GM12874 (cell line): ENCODE data around the gene USH1C.

Experiments used
- CTCF ChIP-seq: IDR thresholded peaks from 2 replicates; pipeline ENCODE4 v1.5.1; 2011; ENCODE audit warnings: low read depth, mild to moderate bottlenecking, control low read depth, low read length, moderate library complexity; ENCODE audit not compliant: insufficient read depth

The USH1C gene

DNA sequence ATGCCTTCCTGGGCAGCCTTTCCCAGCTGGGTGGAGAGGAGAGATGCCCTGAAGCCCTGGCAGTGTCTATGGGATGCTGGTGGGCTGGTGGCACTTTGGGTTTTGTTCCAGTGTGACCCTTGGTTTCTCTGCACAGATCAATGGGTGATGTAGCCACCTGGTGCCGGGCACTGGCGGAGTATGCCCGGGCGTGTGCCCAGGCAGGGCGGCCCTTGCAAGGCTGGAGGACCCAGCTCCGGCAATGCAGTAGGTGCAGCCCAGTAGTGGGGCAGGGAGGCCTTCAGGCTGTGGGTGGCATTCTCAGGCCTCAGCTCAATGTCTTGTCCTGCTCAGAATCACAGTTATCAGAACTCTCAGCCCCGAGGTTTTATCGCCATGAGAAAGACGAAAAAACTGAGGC, 14.7 kb upstream of the USH1C start:
- TF ChIP-seq CTCF: no peak

GRCh38 chr11:17558025-17558780, 14.0 kb upstream of the USH1C start:
- no peak for TF ChIP-seq CTCF

DNA sequence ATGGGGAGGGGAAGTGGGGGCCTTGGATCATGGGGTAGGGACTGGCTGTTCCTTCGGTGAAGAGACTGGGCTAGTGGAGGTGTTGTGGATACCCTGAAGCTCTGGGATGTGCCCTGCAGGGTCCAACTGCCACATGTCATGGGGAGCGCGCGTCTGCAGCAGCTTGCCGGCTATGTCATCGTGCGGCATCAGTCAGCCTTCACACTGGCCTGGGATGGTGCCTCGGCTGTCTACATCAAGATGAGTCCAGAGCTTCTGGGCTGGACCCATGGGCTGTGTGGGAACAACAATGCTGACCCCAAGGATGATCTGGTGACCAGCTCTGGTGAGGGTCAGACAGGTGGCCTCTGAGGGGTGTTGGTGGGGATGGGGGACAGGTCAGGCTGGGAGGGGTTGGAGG, 12.8 kb upstream of the USH1C start:
- no peak for TF ChIP-seq CTCF

GRCh38 chr11:17554487-17554886, 10.3 kb upstream of the USH1C start:
- no peak for TF ChIP-seq CTCF

- TF ChIP-seq CTCF: no peak
These were observed 9.0 kb upstream of the USH1C start for GRCh38 chr11:17553249-17553546.

GRCh38 chr11:17552392-17553248, 8.4 kb upstream of the USH1C start:
- TF ChIP-seq CTCF: no peak

DNA sequence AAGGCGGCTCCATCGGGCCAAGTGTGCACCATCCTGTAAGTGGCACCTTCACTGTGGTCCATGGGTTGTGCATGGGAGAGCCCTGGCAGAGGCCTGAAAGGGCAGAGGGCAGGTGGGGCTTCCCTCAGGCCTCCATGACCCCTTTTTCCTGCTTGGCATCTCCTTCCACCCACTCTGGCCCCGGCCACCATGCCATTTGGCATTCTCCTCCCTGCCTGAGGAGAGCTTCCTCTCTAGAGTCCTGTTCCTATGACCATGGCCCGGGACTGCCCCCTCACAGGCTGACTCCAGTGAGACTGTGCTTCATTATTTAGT, 7.8 kb upstream of the USH1C start:
- no peak for TF ChIP-seq CTCF
